ENCODE results near the gene POR.

DNA sequence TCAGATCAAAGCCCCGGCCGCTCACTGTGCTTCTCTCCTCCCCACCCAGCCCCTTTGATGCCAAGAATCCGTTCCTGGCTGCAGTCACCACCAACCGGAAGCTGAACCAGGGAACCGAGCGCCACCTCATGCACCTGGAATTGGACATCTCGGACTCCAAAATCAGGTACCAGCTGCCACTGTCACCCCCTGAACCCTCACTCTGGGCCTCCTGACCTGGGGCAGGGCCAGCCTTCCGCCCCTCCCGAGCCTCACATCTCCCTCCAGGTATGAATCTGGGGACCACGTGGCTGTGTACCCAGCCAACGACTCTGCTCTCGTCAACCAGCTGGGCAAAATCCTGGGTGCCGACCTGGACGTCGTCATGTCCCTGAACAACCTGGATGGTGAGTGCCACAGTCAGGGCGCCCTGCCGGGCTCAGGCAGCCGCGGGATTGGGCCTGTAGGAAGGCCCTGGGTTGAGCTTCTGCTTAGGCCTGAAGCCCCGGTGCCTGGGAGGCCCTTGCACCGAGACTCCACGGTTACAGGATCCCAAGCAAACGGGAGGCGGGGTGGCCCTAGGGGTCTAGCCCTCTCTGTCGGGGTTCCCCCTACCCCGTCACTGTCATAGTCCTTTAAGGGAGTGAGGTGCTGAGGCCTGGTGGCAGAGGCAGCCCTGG is 68.6 kb downstream of the POR start:
- no peak for TF ChIP-seq MXI1 (IDR thresholded peaks at IDR 0.05; ENCODE audit: borderline replicate concordance, low read depth, low read length)
- TF ChIP-seq JUNB (CRISPR knock-in tag; IDR thresholded peaks at IDR 0.05; ENCODE audit: borderline replicate concordance) = no peak
- TF ChIP-seq ZSCAN31 (CRISPR knock-in tag; IDR thresholded peaks at IDR 0.05; ENCODE audit: low read depth) = no peak
- no peak for TF ChIP-seq ZBTB10 (CRISPR knock-in tag; IDR thresholded peaks at IDR 0.05; ENCODE audit: borderline replicate concordance)
- no peak for TF ChIP-seq ATF2 (CRISPR knock-in tag; IDR thresholded peaks at IDR 0.05)
- TF ChIP-seq TARDBP (CRISPR knock-in tag; IDR thresholded peaks at IDR 0.05) = no peak
- TF ChIP-seq HNRNPK (IDR thresholded peaks at IDR 0.05; ENCODE audit: low read depth, low read length, poor library complexity, severe bottlenecking) = no peak
